Measurements from ENCODE around the gene HOXB6.

Gene HOXB6

DNA sequence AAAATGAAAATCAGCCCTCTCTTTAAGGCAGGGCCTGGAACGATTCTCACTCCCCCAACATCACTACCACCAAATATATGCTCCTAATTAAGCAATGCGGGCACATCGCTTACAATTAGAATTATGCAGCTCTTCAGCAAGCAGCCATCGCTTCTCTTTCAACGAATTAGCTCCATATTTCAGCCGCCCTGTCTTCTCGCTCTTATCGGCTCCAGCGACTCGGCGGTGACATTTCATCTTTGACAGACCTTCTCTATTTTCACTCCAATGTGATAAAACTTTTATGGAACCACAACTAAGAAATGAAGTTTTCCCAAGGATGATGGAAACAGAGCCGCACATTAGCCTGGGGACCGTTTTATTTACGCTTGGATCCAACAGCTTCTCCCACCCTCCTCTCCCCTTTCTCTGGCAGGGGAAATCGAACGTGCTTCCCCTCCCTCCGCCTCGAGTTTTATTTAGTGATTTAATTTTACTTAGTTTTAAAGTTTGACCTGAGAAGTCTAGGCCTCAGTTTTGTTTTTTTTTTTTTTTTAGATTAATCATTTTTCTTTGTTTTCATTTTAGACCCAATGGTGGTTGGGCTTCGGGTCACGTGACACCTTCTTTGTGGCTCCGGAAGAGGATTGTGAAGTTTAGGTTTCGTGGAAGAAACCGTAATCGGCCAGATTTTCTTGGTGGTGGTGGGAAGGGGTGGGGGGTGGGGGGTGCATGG, 56.8 kb downstream of the HOXB6 start:
- H3K4me1 ChIP-seq (ENCODE audit: control insufficient read depth, insufficient read depth, low read length): peaks cover 46% of the 10 kb centered on the region
- H3K9me3 ChIP-seq (ENCODE audit: control insufficient read depth, low read length): no peaks in the 10 kb centered on the region
- H3K27me3 ChIP-seq (replicated peaks; ENCODE audit: control insufficient read depth, insufficient read depth, low read length): no peaks in the 10 kb centered on the region
- DNase-seq (ENCODE audit: low read depth): no peak
- peaks cover 19% of the 10 kb centered on the region for H3K36me3 ChIP-seq (ENCODE audit: control insufficient read depth, insufficient read depth, low read length, severe bottlenecking)
- peak overlapping the region; percentile 81 for H3K4me3 ChIP-seq (ENCODE audit: low read length)
- H3K9ac ChIP-seq (ENCODE audit: low read length): peak overlapping the region; percentile 99

DNA sequence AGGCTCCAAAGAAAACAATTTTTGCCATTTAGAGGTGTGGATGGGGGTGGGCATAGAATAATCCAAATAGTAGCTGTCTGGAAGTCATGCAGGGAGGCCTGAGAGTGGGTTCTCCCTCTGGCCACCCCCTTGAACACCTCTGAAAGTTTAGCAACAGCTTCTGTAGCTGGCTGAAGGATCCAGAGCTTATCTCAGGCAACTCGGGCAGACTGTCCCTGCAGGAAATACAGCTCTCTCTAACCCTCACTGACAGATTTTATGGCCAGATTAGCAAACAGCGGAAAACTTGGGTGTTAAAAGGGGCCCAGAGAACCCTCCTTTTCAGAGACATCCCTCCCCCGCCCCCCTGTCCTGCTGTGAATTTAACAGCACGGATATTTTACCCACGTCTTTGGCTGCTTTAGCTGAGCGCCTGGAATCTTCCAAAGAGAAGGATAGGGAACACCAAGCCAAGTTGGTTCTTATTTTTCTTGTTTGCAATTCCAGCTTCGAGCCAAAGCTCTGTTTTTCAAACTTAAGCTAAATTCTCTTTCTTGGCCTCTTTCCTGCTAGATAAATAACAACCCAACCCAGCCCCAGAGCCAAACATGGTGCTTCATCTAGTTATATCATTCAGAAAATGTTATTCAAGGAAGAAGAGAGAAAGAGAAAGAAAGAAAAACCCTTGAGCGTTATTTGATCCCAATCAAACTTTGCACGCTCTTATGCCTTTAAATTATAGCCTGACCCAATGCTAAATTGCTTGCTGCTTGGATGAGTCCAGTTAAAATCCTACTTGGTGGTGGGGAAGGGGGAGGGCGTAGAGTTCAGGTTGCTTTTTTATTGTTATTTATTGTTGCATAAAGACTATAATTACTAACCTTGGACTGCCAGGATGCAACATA, 57.6 kb downstream of the HOXB6 start:
- Histone ChIP-seq H3K9me3 (ENCODE audit: control insufficient read depth, low read length) (no peaks in the 10 kb centered on the region), H3K27me3 (replicated peaks; ENCODE audit: control insufficient read depth, insufficient read depth, low read length) (no peaks in the 10 kb centered on the region), H3K4me1 (ENCODE audit: control insufficient read depth, insufficient read depth, low read length) (peaks cover 42% of the 10 kb centered on the region), H3K9ac (ENCODE audit: low read length) (peak overlapping the region; percentile 99), H3K36me3 (ENCODE audit: control insufficient read depth, insufficient read depth, low read length, severe bottlenecking) (peaks cover 22% of the 10 kb centered on the region), H3K4me3 (ENCODE audit: low read length) (peak overlapping the region; percentile 81)
- no peak for DNase-seq (ENCODE audit: low read depth)

DNA sequence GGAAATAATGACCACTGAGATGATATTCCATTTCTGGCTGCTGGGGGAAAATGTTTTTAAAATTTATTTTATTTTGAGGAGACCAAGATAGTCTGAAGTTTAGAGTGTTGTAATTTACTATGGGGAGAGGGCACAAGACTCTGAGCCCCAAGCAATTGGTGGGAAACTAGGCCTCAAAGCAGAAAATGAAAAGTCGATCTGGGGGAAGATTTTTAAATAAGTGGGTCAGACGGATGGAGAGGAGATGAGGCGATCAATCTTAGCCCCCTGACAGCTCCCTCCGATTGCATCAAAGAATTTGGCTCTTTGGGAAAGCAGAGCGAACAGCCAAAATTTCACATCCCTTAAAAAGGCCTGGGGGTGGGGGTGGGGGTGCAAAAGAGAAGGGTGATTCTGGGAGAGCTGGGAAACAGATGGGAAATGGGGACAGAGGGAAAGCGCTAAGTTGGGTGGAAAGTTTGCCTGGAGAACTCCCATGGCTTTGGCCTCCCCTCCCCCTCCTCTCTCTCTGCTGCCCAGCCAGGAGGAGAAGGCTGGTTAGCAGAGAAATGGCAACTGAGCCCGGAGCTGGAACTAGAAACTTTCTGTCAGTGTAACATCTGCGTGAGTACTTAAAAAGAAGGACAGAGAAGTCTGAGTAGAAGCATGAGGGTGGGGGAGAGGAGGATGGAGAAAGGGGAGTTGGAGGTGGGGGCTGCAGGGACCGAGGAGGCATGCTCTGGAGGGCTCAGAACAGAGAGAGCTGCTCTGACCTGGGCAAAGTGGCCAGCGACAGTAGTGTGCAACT, 58.5 kb downstream of the HOXB6 start:
- H3K9me3 ChIP-seq (ENCODE audit: control insufficient read depth, low read length): no peaks in the 10 kb centered on the region
- H3K27me3 ChIP-seq (replicated peaks; ENCODE audit: control insufficient read depth, insufficient read depth, low read length): no peaks in the 10 kb centered on the region
- peaks cover 45% of the 10 kb centered on the region for H3K4me1 ChIP-seq (ENCODE audit: control insufficient read depth, insufficient read depth, low read length)
- peak overlapping the region; percentile 99 for H3K9ac ChIP-seq (ENCODE audit: low read length)
- H3K4me3 ChIP-seq (ENCODE audit: low read length): peak overlapping the region; percentile 81
- peaks cover 18% of the 10 kb centered on the region for H3K36me3 ChIP-seq (ENCODE audit: control insufficient read depth, insufficient read depth, low read length, severe bottlenecking)
- no peak for DNase-seq (ENCODE audit: low read depth)
